Measurements from ENCODE around the gene CNOT11.

CNOT11 gene

GRCh38 chr2:101278925-101279324 lies 26.2 kb downstream of the CNOT11 start:
- no peak for DNase-seq (ENCODE audit: low spot score)

GRCh38 chr2:101281482-101281881 lies 28.8 kb downstream of the CNOT11 start:
- no peak for DNase-seq (ENCODE audit: low spot score)

- DNase-seq (ENCODE audit: low spot score): no peak
Measured at GRCh38 chr2:101282980-101283379, 30.3 kb downstream of the CNOT11 start.

- DNase-seq (ENCODE audit: low spot score): no peak
Measured at GRCh38 chr2:101286684-101287083, 34.0 kb downstream of the CNOT11 start.

GRCh38 chr2:101287303-101287702 lies 34.6 kb downstream of the CNOT11 start:
- no peak for DNase-seq (ENCODE audit: low spot score)

- DNase-seq (ENCODE audit: low spot score): no peak
Measured at GRCh38 chr2:101290711-101291110, 38.0 kb downstream of the CNOT11 start.

- no peak for DNase-seq (ENCODE audit: low spot score)
Measured at GRCh38 chr2:101291973-101292372, 39.3 kb downstream of the CNOT11 start.

GRCh38 chr2:101293544-101293943 lies 40.9 kb downstream of the CNOT11 start:
- DNase-seq (ENCODE audit: low spot score): no peak

GRCh38 chr2:101294861-101295260 lies 42.2 kb downstream of the CNOT11 start:
- no peak for DNase-seq (ENCODE audit: low spot score)

GRCh38 chr2:101295895-101296294 lies 43.2 kb downstream of the CNOT11 start:
- DNase-seq (ENCODE audit: low spot score): no peak

GRCh38 chr2:101296371-101296770 lies 43.7 kb downstream of the CNOT11 start:
- DNase-seq (ENCODE audit: low spot score): no peak

GRCh38 chr2:101297383-101297782 lies 44.7 kb downstream of the CNOT11 start:
- DNase-seq (ENCODE audit: low spot score): no peak

- no peak for DNase-seq (ENCODE audit: low spot score)
Measured at GRCh38 chr2:101299604-101300003, 46.9 kb downstream of the CNOT11 start.

- no peak for DNase-seq (ENCODE audit: low spot score)
Measured at GRCh38 chr2:101300164-101300563, 47.5 kb downstream of the CNOT11 start.

- DNase-seq (ENCODE audit: low spot score): no peak
Measured at GRCh38 chr2:101300836-101301235, 48.1 kb downstream of the CNOT11 start.

- no peak for DNase-seq (ENCODE audit: low spot score)
Measured at GRCh38 chr2:101302016-101302415, 49.3 kb downstream of the CNOT11 start.

- no peak for DNase-seq (ENCODE audit: low spot score)
Measured at GRCh38 chr2:101303688-101304087, 51.0 kb downstream of the CNOT11 start.

- DNase-seq (ENCODE audit: low spot score): no peak
Measured at GRCh38 chr2:101305035-101305434, 52.3 kb downstream of the CNOT11 start.

- DNase-seq (ENCODE audit: low spot score): no peak
Measured at GRCh38 chr2:101305492-101306078, 52.9 kb downstream of the CNOT11 start.

- DNase-seq (ENCODE audit: low spot score): no peak
Measured at GRCh38 chr2:101306410-101306809, 53.7 kb downstream of the CNOT11 start.

- DNase-seq (ENCODE audit: low spot score): no peak
Measured at GRCh38 chr2:101307503-101307902, 54.8 kb downstream of the CNOT11 start.

- DNase-seq (ENCODE audit: low spot score): no peak
Measured at GRCh38 chr2:101307950-101308431, 55.3 kb downstream of the CNOT11 start.

- peak; percentile 85 for DNase-seq (ENCODE audit: low spot score)
Measured at GRCh38 chr2:101308432-101309210, 55.9 kb downstream of the CNOT11 start, which contains the start of gene RNF149. TSS of gene RNF149 (minus strand) at chr2:101308701. CDS start at chr2:101308588, 113 bp downstream.

Data from pons (tissue), 1 donor.